A673 (cell line): ENCODE data around the gene BDNF. TPM values are rescaled to one million over a fixed set of nuclear protein-coding genes. Genes with fewer than 3 reads are reported as not detected.

ENCODE experiments used
- BruUV-seq: library from RNA; stranded (reverse); fragments of 400-500 nt; replicated peaks from 2 replicates; lab custom pipeline; 2021; lab: Mats Ljungman, UMichigan
- CTCF ChIA-PET: fragments of 300-600 bp; sonication (Branson Sonifier 250); formaldehyde crosslinking; loops from one replicate; lab custom pipeline; 2022; ENCODE audit warnings: antibody characterized with exemption; lab: Charles Lee
- POLR2A ChIA-PET: fragments of 300-600 bp; sonication (Branson Sonifier 250); formaldehyde crosslinking; loops from one replicate; lab custom pipeline; 2022; ENCODE audit warnings: antibody characterized with exemption; ENCODE audit not compliant: low non-redundant PET; lab: Charles Lee
- DNase-seq: peaks from one replicate; pipeline ENCODE4 v3.0.0-alpha.2; 2015; ENCODE audit warnings: low spot score
- H3K27ac ChIP-seq: fragments of 200-600 bp; sonication (generic); 2 replicates; pipeline ENCODE4 v1.5.1; 2016; ENCODE audit warnings: mixed run types, low read depth, mild to moderate bottlenecking, mixed read lengths, antibody characterized with exemption, low read length; ENCODE audit not compliant: poor library complexity, severe bottlenecking
- H3K27me3 ChIP-seq: fragments of 200-600 bp; sonication (generic); replicated peaks from 2 replicates; pipeline ENCODE4 v1.6.1; 2017; ENCODE audit warnings: mixed run types, low read depth, mild to moderate bottlenecking, mixed read lengths, antibody characterized with exemption, low read length; ENCODE audit not compliant: insufficient read depth, poor library complexity
- H3K36me3 ChIP-seq: fragments of 200-600 bp; sonication (generic); 2 replicates; pipeline ENCODE4 v1.6.1; 2016; ENCODE audit warnings: mixed run types, mild to moderate bottlenecking, mixed read lengths, antibody characterized with exemption, low read length; ENCODE audit not compliant: insufficient read depth, poor library complexity, severe bottlenecking
- H3K4me1 ChIP-seq: fragments of 200-600 bp; sonication (generic); 2 replicates; pipeline ENCODE4 v1.6.1; 2017; ENCODE audit warnings: mixed run types, mild to moderate bottlenecking, mixed read lengths, antibody characterized with exemption, low read length; ENCODE audit not compliant: insufficient read depth, poor library complexity, severe bottlenecking
- H3K4me3 ChIP-seq: fragments of 200-600 bp; sonication (generic); 2 replicates; pipeline ENCODE4 v1.5.1; 2016; ENCODE audit warnings: low read depth, mixed run types, mild to moderate bottlenecking, mixed read lengths, low read length; ENCODE audit not compliant: poor library complexity, severe bottlenecking
- H3K9me3 ChIP-seq: fragments of 200-600 bp; sonication (generic); 2 replicates; pipeline ENCODE4 v1.6.1; 2016; ENCODE audit warnings: mixed run types, low read depth, mild to moderate bottlenecking, mixed read lengths, antibody characterized with exemption, low read length; ENCODE audit not compliant: poor library complexity, severe bottlenecking
- EZH2 ChIP-seq: fragments of 200-600 bp; sonication (generic); IDR thresholded peaks from 2 replicates; pipeline ENCODE4 v1.6.1; 2017; ENCODE audit warnings: borderline replicate concordance, low read depth, mild to moderate bottlenecking, mixed read lengths, antibody characterized with exemption, low read length; ENCODE audit not compliant: poor library complexity, severe bottlenecking
- intact Hi-C: fragments of 100-400 bp; cut with micrococcal nuclease; formaldehyde crosslinking; loops from one replicate; pipeline ENCODE4 v1.10.0; 2022; ENCODE audit not compliant: unreplicated experiment
- total RNA-seq: library from RNA; stranded (reverse); gene quantifications from 2 replicates; pipeline ENCODE4 v1.2.3, GENCODE V29; 2021
- TF ChIP-seq, protein P1 (sequence below): fragments of 300-800, 200-600 bp; sonication (generic); conservative IDR thresholded peaks from 2 replicates; pipeline ENCODE4 v1.5.1; 2017; ENCODE audit warnings: low read depth, mild to moderate bottlenecking, antibody characterized with exemption, low read length, moderate library complexity, mixed read lengths

Gene BDNF
- total RNA-seq, 1 experiment from 2014 or later: 0.09 TPM

DNA sequence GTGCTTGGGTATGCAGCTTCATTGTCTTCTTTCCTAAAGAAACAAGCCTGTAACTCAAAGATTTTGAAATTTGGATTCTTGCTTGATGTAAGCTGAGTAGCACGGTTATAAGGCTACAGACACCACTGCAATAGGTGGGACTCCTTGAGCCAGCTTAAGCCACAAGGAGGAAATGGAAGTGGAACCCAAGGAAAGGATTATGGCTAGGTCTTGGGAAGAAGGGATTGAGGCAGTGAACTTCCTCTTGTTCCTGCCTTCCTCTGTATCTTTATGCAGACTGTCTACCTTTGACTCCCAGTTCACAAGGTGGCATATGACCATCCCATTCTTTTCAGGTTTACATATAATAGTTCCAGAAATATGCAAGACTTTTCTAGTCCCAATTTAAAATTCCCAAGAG is 72.3 kb downstream of the BDNF start:
- H3K27ac ChIP-seq: no peak overlapping the region
- TF ChIP-seq, protein P1, sequence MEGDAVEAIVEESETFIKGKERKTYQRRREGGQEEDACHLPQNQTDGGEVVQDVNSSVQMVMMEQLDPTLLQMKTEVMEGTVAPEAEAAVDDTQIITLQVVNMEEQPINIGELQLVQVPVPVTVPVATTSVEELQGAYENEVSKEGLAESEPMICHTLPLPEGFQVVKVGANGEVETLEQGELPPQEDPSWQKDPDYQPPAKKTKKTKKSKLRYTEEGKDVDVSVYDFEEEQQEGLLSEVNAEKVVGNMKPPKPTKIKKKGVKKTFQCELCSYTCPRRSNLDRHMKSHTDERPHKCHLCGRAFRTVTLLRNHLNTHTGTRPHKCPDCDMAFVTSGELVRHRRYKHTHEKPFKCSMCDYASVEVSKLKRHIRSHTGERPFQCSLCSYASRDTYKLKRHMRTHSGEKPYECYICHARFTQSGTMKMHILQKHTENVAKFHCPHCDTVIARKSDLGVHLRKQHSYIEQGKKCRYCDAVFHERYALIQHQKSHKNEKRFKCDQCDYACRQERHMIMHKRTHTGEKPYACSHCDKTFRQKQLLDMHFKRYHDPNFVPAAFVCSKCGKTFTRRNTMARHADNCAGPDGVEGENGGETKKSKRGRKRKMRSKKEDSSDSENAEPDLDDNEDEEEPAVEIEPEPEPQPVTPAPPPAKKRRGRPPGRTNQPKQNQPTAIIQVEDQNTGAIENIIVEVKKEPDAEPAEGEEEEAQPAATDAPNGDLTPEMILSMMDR: no peak
- no peak for TF ChIP-seq EZH2
- intact Hi-C loops: no loop called here
- H3K4me1 ChIP-seq: no peaks in the 10 kb centered on the region
- ChIA-PET CTCF (no interaction called here), POLR2A (no interaction called here)
- no peak for DNase-seq
- no TSS peak for BruUV-seq
- H3K4me3 ChIP-seq: no peak overlapping the region
- no peaks in the 10 kb centered on the region for H3K9me3 ChIP-seq
- H3K27me3 ChIP-seq: peaks cover 39% of the 10 kb centered on the region
- H3K36me3 ChIP-seq: no peaks in the 10 kb centered on the region

DNA sequence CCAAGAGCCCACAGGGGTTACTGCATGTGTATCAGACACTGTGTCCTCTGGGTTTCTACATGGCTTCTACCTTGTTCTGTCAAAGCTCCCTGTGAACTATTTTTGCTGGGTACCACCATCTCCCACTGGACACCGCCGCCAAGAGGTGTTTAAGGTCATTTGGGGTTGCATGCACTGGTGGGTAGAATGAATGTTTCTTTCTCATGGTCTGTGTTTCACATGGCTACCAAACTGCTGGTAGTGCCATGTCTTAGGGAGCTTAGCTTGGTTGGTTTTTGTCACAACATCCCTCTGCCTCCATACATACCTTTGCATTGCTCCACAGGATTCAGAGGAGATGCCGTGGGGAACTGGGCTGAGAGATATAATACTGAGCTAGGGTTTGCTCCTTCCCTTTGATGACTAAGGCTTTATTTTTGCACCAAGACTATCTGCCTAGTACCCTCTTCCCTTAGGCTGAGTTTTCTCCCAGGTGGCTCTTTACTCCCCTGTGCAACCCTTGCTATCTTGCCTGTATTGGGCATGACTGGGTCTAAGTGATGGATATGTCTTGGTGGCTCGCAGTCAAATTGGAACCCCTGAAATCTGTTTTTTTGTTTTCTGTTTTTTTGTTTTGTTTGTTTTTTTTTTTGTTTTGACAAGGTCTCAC is 73.2 kb downstream of the BDNF start:
- intact Hi-C loops: no loop called here
- Histone ChIP-seq H3K27me3 (peaks cover 44% of the 10 kb centered on the region), H3K36me3 (no peaks in the 10 kb centered on the region), H3K27ac (no peak overlapping the region), H3K9me3 (no peaks in the 10 kb centered on the region), H3K4me1 (no peaks in the 10 kb centered on the region), H3K4me3 (no peak overlapping the region)
- TF ChIP-seq, protein P1: no peak
- no peak for TF ChIP-seq EZH2
- CTCF ChIA-PET: no interaction called here
- DNase-seq: no peak
- BruUV-seq: no TSS peak
- POLR2A ChIA-PET: no interaction called here

DNA sequence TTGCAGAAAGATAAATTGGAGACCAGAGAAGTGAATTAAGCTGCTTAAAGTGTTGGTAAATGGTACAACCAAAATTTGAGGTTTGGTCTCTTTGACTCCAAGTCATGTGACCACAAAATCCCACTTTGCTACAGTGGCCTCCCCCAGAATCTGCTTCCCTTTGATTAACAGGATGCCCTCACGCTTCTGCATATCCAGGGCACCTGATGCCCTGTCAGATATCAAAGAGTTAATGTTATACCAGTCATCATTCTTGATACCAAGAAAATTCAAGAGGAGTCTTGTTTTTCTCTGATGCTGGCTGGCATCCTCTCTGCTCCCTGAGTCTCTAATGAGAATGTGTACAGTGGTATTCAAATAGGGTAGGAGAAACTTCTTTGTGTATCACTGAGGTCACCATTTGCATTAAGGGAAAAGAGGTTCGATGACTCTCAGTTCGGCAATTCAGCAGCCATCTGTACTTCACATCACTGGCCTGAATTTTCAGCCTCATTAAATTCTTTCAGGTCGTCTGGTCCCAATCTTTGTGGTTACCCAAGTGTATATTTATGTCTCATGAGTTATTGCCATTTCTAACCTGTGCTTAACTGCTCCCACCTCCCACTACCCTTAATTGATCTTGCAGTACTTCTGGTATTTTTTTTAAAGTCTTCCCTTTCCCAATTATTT is 73.9 kb downstream of the BDNF start:
- TF ChIP-seq, protein P1: no peak
- TF ChIP-seq EZH2: no peak
- no peak overlapping the region for H3K4me3 ChIP-seq
- intact Hi-C loops: no loop called here
- CTCF ChIA-PET: no interaction called here
- H3K36me3 ChIP-seq: no peaks in the 10 kb centered on the region
- H3K27ac ChIP-seq: no peak overlapping the region
- H3K9me3 ChIP-seq: no peaks in the 10 kb centered on the region
- POLR2A ChIA-PET: no interaction called here
- DNase-seq: no peak
- no peaks in the 10 kb centered on the region for H3K4me1 ChIP-seq
- peaks cover 46% of the 10 kb centered on the region for H3K27me3 ChIP-seq
- BruUV-seq: no TSS peak
